HT1080 (cell line): ENCODE results near the gene CFAP97. TPM values are rescaled to one million over a fixed set of nuclear protein-coding genes. Genes with fewer than 3 reads are reported as not detected.
A peak's percentile ranks its signal among the peaks of the same experiment; 100 is the strongest.
"Not testable (repeated sequence)": the region's sequence is repeated elsewhere in the genome, so short reads cannot be mapped to it uniquely, and the experiment has no call there.

Experiments used
- DNase-seq: peaks from one replicate; pipeline ENCODE4 v3.0.0-alpha.2; 2015; ENCODE audit warnings: low read depth
- polyA plus RNA-seq, 2 experiments: library from polyadenylated mRNA; depleted of rRNA; stranded (reverse); fragments of >200 nt; gene quantifications; 2 replicates each; pipeline ENCODE4 v1.2.3, GENCODE V29; 2015
- total RNA-seq: library from RNA; depleted of rRNA; stranded (reverse); fragments of >200 nt; shearing (Covaris generic); gene quantifications from 2 replicates; pipeline ENCODE4 v1.2.3, GENCODE V29; 2014; rRNA removed

Gene CFAP97
- 28.7 and 29.7 TPM in 2 replicates for total RNA-seq
- polyA plus RNA-seq (2015; cell fraction: cytosol; rRNA removed) = 38.1 and 52.5 TPM in 2 replicates
- 25.2 and 25.8 TPM in 2 replicates for polyA plus RNA-seq (2015; cell fraction: nucleus; rRNA removed)

DNA sequence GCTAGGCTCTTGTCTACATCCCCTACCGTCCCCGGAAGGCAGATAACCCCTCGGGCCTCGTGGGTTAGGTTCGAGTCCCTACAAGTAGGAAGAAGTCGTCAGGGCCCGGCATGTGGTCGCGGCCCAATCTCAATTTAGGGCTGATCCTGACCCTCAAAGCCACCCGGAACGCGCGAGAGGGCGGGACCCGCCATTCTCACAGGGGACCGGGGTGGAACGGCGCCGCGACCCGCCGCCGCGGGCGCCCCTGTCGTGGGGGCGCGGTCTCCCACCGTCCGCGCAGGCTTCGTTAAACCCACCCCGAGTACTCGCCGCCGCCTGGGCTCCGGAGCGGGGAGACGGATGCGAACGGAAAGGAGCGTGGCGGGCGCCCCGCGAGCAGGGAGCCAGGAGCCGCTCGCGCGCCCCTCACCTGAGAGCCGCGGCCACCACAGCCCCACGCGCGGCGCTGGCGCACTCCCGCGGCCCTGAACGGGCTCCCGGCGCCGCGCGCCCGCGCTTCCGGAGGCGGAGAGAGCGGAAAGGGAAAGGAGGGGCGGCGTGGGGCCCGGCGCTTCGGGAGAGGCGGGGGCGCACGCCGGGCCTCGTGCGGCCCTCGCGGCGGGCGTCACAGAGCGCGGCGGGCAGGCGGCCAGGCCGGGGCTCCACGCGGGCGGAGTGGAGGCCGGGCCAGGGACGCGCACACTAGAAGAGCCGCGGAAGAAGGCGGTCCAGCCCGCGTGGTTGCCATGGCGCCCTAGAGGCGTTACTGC, at the start of gene CFAP97:
TSS of gene CFAP97 (minus strand) at position 515 of the 752 bp plus-strand sequence. CDS start 12,804 bp downstream, outside the sequence.
- DNase-seq = peak; percentile 81

DNA sequence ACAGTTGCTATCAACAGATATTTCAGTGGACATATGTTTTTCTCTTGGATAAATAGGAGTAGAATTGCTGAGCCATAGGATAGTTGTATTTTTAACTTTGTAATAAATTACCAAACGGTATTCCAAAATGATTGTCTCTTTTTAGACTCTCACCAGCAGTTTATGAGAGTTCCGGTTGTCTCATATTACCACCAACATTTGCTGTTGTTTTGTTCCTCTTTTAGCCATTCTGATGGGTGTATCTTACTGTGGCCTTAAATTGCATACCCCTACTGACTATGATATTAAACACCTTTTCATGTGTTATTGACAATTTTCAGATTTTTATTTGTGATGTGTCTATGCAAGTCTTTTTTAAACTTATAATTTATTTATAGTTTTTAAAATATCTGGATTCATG, 45.3 kb upstream of the CFAP97 start:
- DNase-seq = no peak

DNA sequence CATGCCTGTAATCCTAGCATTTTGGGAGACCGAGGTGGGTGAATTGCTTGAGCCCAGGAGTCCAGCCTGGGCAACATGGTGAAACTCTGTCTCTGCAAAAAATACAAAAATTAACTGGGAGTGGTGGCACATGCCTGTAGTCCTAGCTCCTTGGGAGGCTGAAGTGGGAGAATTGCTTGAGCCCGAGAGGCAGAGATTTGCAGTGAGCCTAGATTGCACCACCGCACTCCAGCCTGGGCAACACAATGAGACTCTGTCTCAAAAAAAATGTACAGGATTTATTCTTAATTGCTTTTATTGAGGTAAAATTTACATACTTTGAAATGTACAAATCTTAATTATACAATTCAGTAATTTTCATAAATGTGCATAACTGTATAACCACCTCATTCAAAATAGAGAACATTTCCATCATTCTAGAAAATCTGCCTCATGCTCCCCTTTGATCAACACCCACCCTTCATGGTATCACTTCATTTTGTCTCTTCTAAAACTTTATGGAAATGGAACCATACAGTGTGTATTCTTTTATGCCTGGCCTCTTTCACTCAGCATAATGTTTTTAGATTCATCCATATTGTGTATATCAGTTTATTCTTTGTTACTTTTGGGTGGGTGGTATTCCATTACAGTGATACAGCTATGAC, 44.7 kb upstream of the CFAP97 start:
- DNase-seq = no peak

DNA sequence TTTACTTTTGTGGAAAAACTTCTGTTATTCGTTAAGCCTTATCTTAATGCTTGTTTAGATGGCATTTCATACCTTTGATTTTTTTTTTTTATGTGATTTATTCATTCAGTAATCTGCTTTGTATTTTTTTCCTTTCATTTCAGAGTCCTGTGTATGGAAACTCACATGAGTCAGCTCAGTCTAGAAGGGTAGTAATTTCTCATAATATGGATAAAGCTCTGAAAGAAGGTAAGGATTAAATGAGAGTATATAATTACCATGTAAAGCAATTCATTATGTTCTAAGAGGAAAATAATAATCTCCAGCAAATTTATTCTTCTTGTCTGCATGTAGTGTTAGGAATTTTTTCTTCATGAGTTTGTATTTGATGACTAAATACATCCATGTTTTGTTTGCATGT, 43.4 kb upstream of the CFAP97 start:
- DNase-seq = no peak

DNA sequence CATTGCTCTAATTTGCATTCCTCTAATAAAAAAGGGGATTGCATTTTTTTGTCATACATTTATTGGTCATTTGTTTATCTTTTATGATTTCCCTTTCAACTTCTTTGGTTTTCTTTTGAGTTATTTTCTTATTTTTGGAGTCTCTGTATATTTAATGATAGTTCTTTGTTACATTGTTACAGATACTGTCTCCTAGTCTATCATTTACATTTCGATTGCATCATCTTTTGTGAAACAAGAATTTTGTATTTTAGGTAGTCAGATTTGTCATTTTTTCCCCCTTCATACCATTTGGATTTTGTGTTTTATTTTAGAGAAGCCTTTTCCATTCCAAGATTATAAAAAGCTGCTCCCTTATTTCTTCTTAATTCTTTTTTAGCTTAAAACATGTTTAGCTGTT, 42.7 kb upstream of the CFAP97 start:
- DNase-seq = no peak

DNA sequence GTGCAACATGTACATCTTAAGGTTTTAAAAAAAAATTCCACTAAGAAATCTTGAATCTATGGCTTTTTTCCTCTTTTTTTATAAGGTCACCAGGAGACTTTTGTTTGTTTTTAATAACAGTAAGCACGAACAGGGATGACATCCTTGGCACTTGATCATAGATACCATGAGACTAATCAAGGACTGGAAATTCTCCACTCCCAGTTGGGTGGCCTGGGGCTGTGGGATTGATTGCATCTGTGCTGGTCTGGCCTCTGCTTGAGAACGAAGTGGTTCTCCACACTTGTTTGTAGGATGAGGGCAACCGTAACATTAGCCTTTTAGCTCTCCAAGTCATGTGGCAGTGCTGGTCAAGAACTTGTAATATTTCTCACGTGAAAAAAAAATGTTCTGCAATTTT, 41.0 kb upstream of the CFAP97 start:
- DNase-seq = no peak

DNA sequence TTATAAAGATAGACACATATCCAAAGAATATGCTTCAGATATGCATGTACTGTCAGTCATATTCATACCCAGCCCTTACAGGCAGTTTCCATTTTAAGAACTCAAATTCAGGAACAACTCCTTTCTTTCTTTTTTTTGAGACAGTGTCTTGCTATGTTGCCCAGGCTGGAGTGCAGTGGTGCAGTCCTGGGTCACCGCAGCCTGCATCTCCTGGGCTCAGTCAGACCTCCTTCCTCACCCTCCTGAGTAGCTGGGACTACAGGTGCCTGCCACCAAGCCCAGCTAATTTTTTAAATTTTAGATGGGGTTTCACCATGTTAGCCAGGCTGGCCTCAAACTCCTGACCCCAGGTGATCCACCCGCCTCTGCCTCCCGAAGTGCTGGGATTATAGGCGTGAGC, 40.1 kb upstream of the CFAP97 start:
- DNase-seq = no peak

DNA sequence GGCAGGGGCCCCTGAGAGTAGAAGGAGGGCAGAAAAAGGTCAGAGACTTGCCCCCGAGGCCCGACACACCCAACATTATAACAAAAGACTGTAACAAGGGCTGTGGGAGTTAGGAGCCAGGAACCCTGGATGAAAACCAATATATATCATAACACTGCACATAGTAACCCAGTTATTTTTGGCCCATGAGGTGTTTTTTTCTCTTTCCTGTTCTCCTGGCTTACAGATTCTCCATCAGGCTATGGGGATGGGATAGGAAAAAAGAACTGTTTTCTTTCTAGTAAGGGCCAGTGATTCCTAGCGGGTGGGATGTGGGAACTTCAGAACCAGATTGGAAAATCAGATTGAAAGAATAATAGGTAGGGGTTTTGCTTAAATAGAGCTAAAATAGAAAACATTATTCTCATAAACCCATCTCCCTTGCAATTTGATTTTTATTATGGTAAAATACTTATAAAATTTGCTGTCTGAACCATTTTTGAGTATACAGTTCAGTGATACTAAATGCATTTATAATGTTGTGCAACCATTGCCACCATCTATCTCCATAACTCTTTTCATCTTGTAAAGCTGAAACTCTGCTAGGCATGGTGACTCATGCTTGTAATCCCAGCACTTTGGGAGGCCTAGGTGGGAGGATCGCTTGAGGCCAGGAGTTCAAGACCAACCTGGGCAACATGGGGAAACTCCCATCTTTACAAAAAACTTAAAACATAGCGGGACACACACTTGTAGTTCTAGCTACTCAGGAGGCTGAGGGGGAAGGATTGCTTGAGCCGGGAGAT, 39.1 kb upstream of the CFAP97 start:
- peak; percentile 19 for DNase-seq

DNA sequence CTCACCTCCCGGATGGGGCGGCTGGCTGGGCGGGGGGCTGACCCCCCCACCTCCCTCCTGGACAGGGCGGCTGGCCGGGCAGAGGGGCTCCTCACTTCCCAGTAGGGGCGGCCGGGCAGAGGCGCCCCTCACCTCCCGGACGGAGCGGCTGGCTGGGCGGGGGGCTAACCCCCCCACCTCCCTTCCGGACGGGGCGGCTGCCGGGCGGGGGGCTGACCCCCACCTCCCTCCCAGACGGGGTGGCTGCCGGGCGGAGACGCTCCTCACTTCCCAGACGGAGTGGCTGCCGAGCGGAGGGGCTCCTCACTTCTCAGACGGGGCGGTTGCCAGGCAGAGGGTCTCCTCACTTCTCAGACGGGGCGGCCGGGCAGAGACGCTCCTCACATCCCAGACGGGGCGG, 36.7 kb upstream of the CFAP97 start:
- not testable (repeated sequence) for DNase-seq

DNA sequence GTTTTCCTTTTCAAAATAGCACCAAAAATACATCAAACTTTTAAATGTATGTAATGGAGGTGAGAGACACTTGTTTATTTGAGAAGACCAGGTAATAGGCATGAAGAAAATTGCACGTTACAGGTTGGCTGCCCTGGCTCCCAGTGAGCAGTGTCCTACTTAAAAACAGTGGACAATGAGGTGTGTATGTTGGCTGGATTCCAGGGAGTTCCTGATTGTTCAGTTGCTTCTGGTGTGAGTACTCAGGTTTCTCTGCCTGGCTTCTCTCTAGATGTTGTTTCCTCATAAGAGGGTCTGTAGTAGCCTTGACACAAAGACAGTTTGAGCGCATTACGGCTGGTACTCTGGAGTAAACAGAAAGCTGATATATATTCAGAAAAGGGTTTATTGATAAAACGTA, 35.0 kb upstream of the CFAP97 start:
- DNase-seq = no peak

DNA sequence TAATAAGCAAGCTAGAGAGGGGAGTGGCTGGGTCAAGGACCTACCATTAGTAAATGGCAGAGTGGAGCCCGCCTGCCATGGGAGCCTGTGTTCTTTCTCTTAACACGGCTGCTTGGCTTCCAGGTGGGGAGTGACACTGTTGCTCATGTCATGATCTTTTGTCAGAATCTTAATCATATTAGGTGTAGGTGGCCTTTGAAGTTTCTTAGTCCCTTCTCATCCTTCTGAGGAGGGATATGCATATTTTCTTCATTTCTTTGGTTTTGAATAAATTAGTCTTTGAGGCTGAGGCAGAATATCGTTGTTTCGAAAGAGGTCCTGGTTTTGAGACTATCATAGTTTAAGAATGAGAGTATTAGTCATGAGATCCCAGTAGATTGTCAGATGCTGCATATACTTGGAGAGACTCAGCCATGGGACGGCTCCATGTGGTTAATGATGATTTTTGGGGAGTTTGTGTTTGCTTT, 34.4 kb upstream of the CFAP97 start:
- no peak for DNase-seq

DNA sequence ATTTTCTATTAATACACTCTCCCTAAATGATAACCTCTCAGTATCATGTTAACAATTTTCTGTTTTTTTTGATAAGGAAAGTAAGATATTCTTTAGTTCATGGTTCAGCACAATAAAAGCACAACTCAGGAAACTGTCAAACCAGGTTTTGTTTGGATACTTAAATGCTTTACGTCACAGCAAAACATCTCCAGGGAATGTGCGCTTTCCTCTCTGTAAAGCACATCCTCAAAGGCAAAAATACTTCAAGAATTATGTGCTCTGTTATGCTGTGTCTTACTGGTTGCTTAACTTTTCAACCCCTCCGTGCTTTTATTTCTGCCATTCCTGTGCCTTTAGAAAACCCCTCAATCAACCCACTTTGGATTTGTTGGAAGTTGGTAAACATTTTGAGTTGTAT, 33.4 kb upstream of the CFAP97 start:
- no peak for DNase-seq

DNA sequence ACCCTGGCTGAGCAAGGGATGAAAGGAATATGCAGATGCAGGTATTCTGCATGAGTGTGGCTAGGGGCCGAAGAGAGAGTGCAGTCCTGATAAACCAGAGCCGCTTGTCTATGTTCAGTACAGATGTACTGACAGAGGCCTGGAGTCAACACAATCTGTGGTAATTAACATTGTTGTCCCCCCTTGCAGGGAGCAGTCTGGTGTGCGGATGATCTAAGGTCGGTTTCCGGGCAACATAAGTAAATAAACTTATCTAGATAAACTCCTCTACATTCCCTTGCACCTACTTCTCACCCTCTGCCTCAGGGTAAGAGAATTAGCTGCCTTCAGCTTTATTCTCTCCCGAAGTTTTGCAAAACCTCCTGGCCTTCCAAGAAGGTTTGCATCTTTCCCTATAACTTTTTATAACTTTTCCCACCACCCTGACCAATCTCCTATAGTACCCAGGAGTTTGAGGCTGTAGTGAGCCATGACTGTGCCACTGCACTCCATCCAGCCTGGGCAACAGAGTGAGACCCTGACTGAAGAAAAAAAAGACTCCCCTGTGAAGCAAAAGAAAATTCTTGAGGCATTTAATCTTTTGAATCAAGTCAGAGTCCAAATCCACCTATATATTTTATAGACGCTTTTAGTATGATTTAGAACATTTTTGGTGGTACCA, 32.2 kb upstream of the CFAP97 start:
- DNase-seq = no peak

DNA sequence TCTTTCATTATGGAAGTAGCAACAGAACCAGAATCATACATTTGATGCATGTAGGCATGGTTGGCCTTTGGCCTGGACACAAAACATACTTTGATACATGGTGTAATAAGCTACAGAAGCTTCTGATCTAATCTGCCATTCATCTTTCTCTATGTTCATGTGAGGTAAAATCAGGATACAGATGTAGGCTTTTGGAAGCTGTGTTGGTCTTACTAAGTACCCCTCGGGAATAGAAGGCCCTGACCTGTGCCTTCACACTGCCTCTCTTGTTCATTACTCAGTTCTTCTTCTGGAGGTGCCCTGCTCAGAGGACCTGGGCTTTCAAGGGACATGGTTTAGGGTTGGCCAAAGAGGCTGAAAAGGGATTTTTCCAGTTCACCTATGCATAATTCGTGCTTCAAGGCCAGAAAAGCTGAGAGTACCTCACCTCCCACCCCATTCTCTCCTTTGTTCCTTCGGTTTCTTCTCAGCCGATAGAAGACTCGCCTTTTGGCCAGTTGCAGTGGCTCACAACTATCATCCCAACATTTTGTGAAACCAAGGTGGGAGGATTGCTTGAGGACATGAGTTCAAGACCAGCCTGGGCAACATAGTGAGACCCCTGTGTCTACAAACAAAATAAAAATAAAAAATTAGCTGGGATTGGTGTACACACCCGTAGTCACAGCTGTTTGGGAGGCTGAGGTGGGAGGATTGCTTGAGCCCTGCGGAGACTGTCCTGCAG, 31.5 kb upstream of the CFAP97 start:
- no peak for DNase-seq

DNA sequence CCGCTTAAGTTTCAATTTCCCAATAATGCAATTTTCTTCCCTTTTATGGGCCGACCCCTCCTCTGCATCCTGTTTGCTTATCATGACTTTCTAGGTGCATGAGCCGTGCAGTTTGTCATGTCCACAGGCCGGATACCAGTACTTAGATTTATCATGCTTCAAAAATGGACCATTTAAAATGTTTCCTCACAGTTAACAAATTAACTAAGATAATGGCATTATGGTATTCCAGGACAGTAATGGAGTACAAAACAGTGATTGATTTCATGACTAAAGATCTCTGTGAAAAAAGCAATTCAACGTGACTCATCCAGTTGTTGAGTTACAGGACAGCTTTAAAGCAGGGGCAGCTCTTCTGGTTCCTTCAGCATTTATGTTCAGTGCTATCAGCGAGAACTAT, 28.6 kb upstream of the CFAP97 start:
- peak; percentile 18 for DNase-seq

DNA sequence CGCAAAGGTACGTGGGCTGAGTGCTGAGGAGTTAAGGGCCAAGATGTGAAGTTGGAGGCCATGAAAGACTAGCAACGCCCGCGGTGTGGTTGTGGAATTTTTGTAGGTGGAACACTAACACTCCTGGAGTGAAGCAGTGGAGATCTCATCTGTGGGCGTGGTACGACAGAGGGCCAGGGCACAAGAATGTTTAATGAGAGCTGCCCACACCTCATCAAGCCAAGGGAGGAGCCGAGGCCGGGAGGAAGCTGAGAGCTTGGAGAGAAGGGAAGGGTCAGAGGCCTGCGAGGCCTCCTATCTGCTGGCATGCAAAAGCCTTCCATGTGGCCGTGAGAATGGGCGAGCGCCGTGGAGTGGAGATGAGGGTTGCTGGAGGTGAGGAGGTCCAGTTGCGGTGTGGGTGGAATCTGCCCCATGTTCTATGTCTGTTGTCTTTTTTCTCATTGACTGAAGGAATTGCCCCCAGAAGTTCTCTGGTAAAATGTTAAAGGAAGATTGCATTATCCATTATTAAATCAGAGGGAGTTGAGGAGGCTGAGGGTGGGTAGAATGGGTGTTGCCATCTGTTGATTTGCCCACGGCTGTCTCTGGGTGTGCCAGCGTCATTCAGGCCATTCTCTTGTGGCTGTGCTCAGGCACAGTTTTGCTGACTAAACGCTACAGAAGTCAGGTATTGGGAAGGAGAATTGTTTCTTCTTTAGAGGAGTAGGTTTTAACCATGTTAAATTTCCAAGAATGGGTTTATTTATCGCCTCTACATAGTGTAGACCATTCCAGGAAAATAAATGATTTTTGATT, 25.4 kb upstream of the CFAP97 start:
- no peak for DNase-seq

DNA sequence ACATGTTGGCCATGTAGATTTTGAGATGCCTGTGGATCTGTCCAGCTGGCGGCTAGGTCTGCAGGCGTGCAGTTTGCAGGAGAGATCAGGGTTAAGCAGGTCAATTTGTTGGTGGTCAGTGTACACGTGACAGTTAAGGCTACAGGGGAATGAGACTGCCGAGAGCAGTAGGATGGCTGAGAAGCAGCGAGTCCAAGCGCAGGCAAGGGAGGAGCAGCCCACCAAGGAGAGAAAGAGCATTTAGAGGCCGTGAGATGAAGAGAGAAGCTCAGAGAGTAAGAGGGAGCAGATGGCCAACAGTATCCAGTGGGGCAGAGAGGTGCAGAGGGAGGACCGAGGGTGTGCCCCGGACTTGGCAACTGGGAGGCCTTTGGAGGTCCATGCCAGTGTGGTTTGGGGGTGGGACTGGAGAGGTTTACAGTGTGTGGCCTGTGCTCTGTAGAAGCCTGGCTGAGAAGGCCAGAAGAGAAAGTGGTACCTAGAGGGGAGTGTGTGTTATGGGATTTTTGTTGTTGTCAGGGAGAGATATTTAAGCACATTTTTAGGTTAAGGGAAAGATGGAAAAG, 24.0 kb upstream of the CFAP97 start:
- DNase-seq = no peak

DNA sequence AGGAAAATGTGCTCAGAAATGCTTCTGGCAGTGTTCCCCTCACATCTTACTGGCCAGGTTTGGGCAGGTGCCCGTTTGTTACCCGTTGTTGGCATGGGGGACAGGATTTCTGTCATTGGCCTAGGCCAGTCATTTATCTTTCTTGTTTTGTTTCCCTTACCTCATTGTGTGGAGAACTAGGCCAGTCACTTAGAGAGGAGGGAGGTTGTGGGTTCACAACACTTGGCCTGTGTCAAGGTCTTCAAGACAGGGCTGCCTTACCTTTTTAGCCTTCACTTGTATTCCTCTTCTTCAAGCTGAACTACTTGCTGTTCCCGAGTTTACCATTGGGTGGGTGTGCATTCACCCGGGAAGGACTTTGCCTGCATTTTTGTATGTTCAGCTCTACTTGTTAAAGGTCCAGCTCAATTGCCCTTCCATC, 23.3 kb upstream of the CFAP97 start:
- DNase-seq = no peak

DNA sequence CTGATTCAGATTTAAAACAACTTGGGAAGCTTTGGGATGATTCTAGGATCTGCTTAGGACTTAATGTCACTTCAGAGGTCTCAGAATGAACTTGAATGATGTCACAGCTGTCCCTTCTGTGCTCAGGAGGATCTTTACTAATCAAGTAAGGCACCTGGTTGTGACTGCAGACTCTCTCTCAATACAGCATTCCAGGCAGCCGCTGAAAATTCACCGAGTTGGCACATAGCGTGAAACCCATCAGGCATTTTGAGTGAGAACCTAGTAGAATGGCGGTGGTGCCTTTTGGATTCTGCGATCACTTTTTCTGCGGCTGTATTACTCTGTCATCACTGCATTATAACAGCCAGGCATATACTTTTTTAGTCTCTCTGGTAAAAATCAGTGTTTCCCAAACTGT, 22.1 kb upstream of the CFAP97 start:
- DNase-seq = no peak

DNA sequence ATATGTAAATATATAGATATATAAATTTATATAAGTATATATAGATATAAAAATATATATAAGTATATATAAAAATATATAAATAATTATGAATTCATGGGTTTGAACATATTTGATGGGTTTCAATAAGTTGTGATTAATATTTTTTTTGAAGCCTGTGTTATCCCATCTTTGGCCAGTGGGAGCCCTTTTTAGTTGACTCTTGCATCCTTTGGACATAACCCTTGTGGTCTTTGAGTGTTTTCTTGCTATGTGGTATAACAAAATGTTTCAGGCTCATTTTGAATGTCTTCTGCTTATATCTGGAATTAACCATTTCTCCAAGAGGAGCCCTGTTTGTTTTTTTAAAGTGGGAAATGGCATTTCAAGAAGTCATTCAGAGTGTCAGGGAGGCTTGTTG, 20.8 kb upstream of the CFAP97 start:
- no peak for DNase-seq
